ENCODE data around the gene MCMBP.

- TF ChIP-seq CTCF (IDR thresholded peaks at IDR 0.05), result no peak
- no peak for TF ChIP-seq POLR2A (IDR thresholded peaks at IDR 0.05)
These were observed 11.6 kb downstream of the MCMBP start for GRCh38 chr10:119860866-119861607.

All from heart left ventricle (tissue), 13 donors.